NCI-H2196 (cell line): ENCODE measurements around the gene GNB2.

Experiments
- DNase-seq: peaks from one replicate; lab custom pipeline; 2025; ENCODE audit not compliant: unreplicated experiment; lab: John Stamatoyannopoulos, UW

The GNB2 gene

GRCh38 chr7:100680576-100681271 is 7.2 kb downstream of the GNB2 start:
- DNase-seq: no peak

GRCh38 chr7:100681491-100682227 is 8.1 kb downstream of the GNB2 start:
- no peak for DNase-seq

- DNase-seq: no peak
Measured at GRCh38 chr7:100682228-100682741, 8.7 kb downstream of the GNB2 start.

- DNase-seq: no peak
Measured at GRCh38 chr7:100682991-100683658, 9.6 kb downstream of the GNB2 start.

- DNase-seq: no peak
Measured at GRCh38 chr7:100683659-100684533, 10.4 kb downstream of the GNB2 start.

- no peak for DNase-seq
Measured at GRCh38 chr7:100684534-100685042, 11.0 kb downstream of the GNB2 start.

GRCh38 chr7:100685049-100685605 is 11.6 kb downstream of the GNB2 start:
- no peak for DNase-seq

GRCh38 chr7:100685631-100686145 is 12.1 kb downstream of the GNB2 start:
- DNase-seq: no peak

GRCh38 chr7:100686201-100686821 is 12.8 kb downstream of the GNB2 start:
- no peak for DNase-seq

GRCh38 chr7:100686822-100687211 is 13.3 kb downstream of the GNB2 start:
- no peak for DNase-seq

GRCh38 chr7:100687261-100687660 is 13.7 kb downstream of the GNB2 start:
- DNase-seq: no peak

GRCh38 chr7:100687751-100688300 is 14.3 kb downstream of the GNB2 start:
- no peak for DNase-seq

- no peak for DNase-seq
Measured at GRCh38 chr7:100688326-100688860, 14.9 kb downstream of the GNB2 start.

- DNase-seq: no peak
Measured at GRCh38 chr7:100689230-100690135, 15.9 kb downstream of the GNB2 start.

- DNase-seq: peak; percentile 83
Measured at GRCh38 chr7:100691676-100692577, 18.4 kb downstream of the GNB2 start.

GRCh38 chr7:100692578-100692961 is 19.0 kb downstream of the GNB2 start:
- DNase-seq: no peak
